IMR-90 (cell line): ENCODE data around the gene PLXNB1. TPM values are rescaled to one million over a fixed set of nuclear protein-coding genes. Genes with fewer than 3 reads are reported as not detected.

Experiments used
- ATAC-seq: fragments of 200-7000 bp; cut with Tn5 transposase; 2 replicates; pipeline ENCODE4 v1.9.1; 2020; ENCODE audit warnings: low read depth, mild to moderate bottlenecking, moderate library complexity
- BruUV-seq: library from RNA; stranded (reverse); fragments of 400-500 nt; replicated peaks from 2 replicates; lab custom pipeline; 2021; lab: Mats Ljungman, UMichigan
- CTCF ChIA-PET: fragments of 300-600 bp; formaldehyde crosslinking; extraction: SDS; loops from one replicate; lab custom pipeline; 2021; ENCODE audit warnings: antibody characterized with exemption; lab: Yijun Ruan, JAX
- POLR2A ChIA-PET: fragments of 300-600 bp; sonication (Branson Sonifier 250); formaldehyde crosslinking; loops from one replicate; lab custom pipeline; 2022; ENCODE audit warnings: antibody characterized with exemption; ENCODE audit not compliant: unreplicated experiment; lab: Charles Lee
- DNase-seq: peaks from one replicate; pipeline ENCODE4 v3.0.0; 2013
- H2AFZ ChIP-seq: replicated peaks from 2 replicates; pipeline ENCODE3; 2013; ENCODE audit warnings: low read length, mild to moderate bottlenecking; ENCODE audit not compliant: poor library complexity
- H2AK5ac ChIP-seq: 2 replicates; pipeline ENCODE4 v1.6.1; 2013; ENCODE audit warnings: low read depth, low read length, inconsistent platforms
- H2AK9ac ChIP-seq: replicated peaks from 2 replicates; pipeline ENCODE3; 2013; ENCODE audit warnings: mild to moderate bottlenecking, low read depth, low read length, moderate library complexity; ENCODE audit not compliant: poor library complexity
- H2BK120ac ChIP-seq: 2 replicates; pipeline ENCODE4 v1.6.1; 2013; ENCODE audit warnings: low read depth, low read length, inconsistent platforms
- H2BK15ac ChIP-seq: 3 replicates; pipeline ENCODE4 v1.6.1; 2013; ENCODE audit warnings: low read depth, low read length, inconsistent platforms
- H2BK20ac ChIP-seq: 2 replicates; pipeline ENCODE4 v1.6.1; 2013; ENCODE audit warnings: low read depth, mild to moderate bottlenecking, inconsistent platforms, low read length, moderate library complexity
- H2BK5ac ChIP-seq: 2 replicates; pipeline ENCODE4 v1.6.1; 2013; ENCODE audit warnings: mild to moderate bottlenecking, low read depth, low read length, inconsistent platforms; ENCODE audit not compliant: poor library complexity, severe bottlenecking
- H3K14ac ChIP-seq: replicated peaks from 2 replicates; pipeline ENCODE4 v1.6.1; 2013; ENCODE audit warnings: low read depth, low read length, inconsistent platforms
- H3K18ac ChIP-seq: 2 replicates; pipeline ENCODE4 v1.6.1; 2013; ENCODE audit warnings: low read depth, low read length, control low read depth
- H3K23ac ChIP-seq: 2 replicates; pipeline ENCODE4 v1.6.1; 2013; ENCODE audit warnings: low read depth, low read length, inconsistent platforms
- H3K27ac ChIP-seq: 2 replicates; pipeline ENCODE4 v1.5.1; 2013; ENCODE audit warnings: mild to moderate bottlenecking, control low read depth, low read length; ENCODE audit not compliant: insufficient read depth
- H3K27me3 ChIP-seq: 2 replicates; pipeline ENCODE4 v1.6.1; 2013; ENCODE audit warnings: low read length; ENCODE audit not compliant: control insufficient read depth, insufficient read depth
- H3K36me3 ChIP-seq: 2 replicates; pipeline ENCODE4 v1.6.1; 2013; ENCODE audit warnings: low read length, mixed read lengths; ENCODE audit not compliant: control insufficient read depth, insufficient read depth
- H3K4ac ChIP-seq: 2 replicates; pipeline ENCODE4 v1.6.1; 2013; ENCODE audit warnings: low read depth, low read length, inconsistent platforms
- H3K4me1 ChIP-seq: 2 replicates; pipeline ENCODE4 v1.6.1; 2013; ENCODE audit warnings: low read length, mixed read lengths; ENCODE audit not compliant: control insufficient read depth, insufficient read depth
- H3K4me2 ChIP-seq: 2 replicates; pipeline ENCODE4 v1.6.1; 2013; ENCODE audit warnings: low read depth, mild to moderate bottlenecking, control low read depth, low read length, moderate library complexity
- H3K4me3 ChIP-seq: 2 replicates; pipeline ENCODE4 v1.5.1; 2013; ENCODE audit warnings: low read depth, mild to moderate bottlenecking, control low read depth, low read length, moderate library complexity; ENCODE audit not compliant: insufficient read depth
- H3K56ac ChIP-seq: 2 replicates; pipeline ENCODE4 v1.6.1; 2013; ENCODE audit warnings: low read length, inconsistent platforms; ENCODE audit not compliant: insufficient read depth; ENCODE audit errors: extremely low read depth
- H3K79me1 ChIP-seq, 2 experiments: 2 replicates each; pipeline ENCODE4 v1.6.1; 2013; ENCODE audit warnings: low read length in 2 of 2, inconsistent platforms in 1 of 2, low read depth in 1 of 2
- H3K9ac ChIP-seq: 2 replicates; pipeline ENCODE4 v1.6.1; 2013; ENCODE audit warnings: low read depth, low read length, control low read depth
- H3K9me1 ChIP-seq: 2 replicates; pipeline ENCODE4 v1.6.1; 2013; ENCODE audit warnings: low read length, inconsistent platforms; ENCODE audit not compliant: insufficient read depth
- H3K9me3 ChIP-seq: 2 replicates; pipeline ENCODE4 v1.6.1; 2013; ENCODE audit warnings: low read length; ENCODE audit not compliant: control insufficient read depth, insufficient read depth
- H4K20me1 ChIP-seq: 2 replicates; pipeline ENCODE4 v1.6.1; 2013; ENCODE audit warnings: low read length, inconsistent platforms; ENCODE audit not compliant: insufficient read depth
- H4K5ac ChIP-seq: 2 replicates; pipeline ENCODE4 v1.6.1; 2013; ENCODE audit warnings: mild to moderate bottlenecking, low read depth, low read length, control low read depth
- H4K8ac ChIP-seq, 2 experiments: 2 replicates each; pipeline ENCODE4 v1.6.1; 2013; ENCODE audit warnings: low read depth in 2 of 2, low read length in 2 of 2, control low read depth in 1 of 2, inconsistent platforms in 1 of 2
- H4K91ac ChIP-seq: 2 replicates; pipeline ENCODE4 v1.6.1; 2013; ENCODE audit warnings: low read depth, low read length, inconsistent platforms; ENCODE audit not compliant: insufficient read depth
- CEBPB ChIP-seq: IDR thresholded peaks from 2 replicates; pipeline ENCODE4 v1.6.1; 2012; ENCODE audit warnings: low read depth, low read length, improper control_type of control experiment
- CHD1 ChIP-seq: IDR thresholded peaks from 2 replicates; pipeline ENCODE4 v1.6.1; 2012; ENCODE audit warnings: low read depth, low read length, improper control_type of control experiment
- FOS ChIP-seq: fragments of 150-350 bp; IDR thresholded peaks from 2 replicates; pipeline ENCODE4 v1.6.1; 2016; ENCODE audit warnings: low read depth, low read length
- WGBS, 2 experiments: methylation state at CpG; one replicate each; pipeline versions ENCODE4 v1.1.5 to v1.1.7; 2013; ENCODE audit warnings: missing lambda C conversion rate in 2 of 2; ENCODE audit not compliant: insufficient read length in 1 of 2; ENCODE audit errors: extremely low coverage in 2 of 2; 5-methylcytosine and 5-hydroxymethylcytosine counted together
- dilution Hi-C: fragments of 300-500 bp; cut with HindIII; formaldehyde crosslinking; loops from one replicate; pipeline ENCODE4 v1.14.3; 2018; ENCODE audit warnings: low sequenced_read_pairs; ENCODE audit not compliant: unreplicated experiment
- in situ Hi-C: fragments of 300-500 bp; cut with MboI; formaldehyde crosslinking; loops from 3 replicates; pipeline ENCODE4 v1.14.3; 2019; ENCODE audit warnings: low sequenced_read_pairs, inconsistent platforms, mixed read lengths
- intact Hi-C: fragments of 100-400 bp; cut with micrococcal nuclease; formaldehyde crosslinking; loops from 2 replicates; pipeline ENCODE4 v1.10.0; 2022
- polyA plus RNA-seq, 3 experiments: library from polyadenylated mRNA; depleted of rRNA; stranded (reverse); fragments of >200 nt; gene quantifications; 2 replicates each; pipeline ENCODE4 v1.2.3, GENCODE V29; 2012; ENCODE audit warnings: low replicate concordance in 1 of 3
- total RNA-seq: library from RNA; depleted of rRNA; stranded (reverse); fragments of >200 nt; gene quantifications from 2 replicates; pipeline ENCODE4 v1.2.3, GENCODE V29; 2012
- TF ChIP-seq, protein P1 (sequence below): conservative IDR thresholded peaks from 2 replicates; pipeline ENCODE4 v1.5.1; 2012; ENCODE audit warnings: mild to moderate bottlenecking, low read depth, low read length, improper control_type of control experiment

Gene PLXNB1
- total and polyA plus RNA-seq, 2 of the 4 experiments (the other 2 are of a cell fraction), result 5.2 to 25.3 TPM

DNA sequence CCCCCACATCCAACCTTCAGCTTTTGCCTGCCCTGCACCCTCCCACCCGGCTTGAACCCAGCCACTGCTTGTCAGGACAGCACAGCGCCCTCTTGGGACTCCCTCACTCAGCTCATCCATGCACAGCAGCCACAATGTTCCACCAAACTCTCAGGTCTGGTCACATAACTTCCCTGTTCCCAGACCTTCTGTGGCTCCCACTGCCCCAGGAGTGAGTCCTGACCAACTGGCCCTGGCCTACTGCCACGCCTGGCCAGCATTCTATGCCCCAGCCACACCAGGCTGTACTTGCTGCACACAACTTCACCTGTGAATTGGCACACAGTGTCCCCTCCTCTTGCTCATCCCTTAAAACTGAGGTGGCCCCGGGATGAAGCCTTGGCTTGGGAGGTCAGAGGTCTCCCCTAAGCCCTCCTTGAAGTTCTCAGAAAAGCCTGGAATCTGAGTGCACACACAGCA, 21.0 kb downstream of the PLXNB1 start:
- Histone ChIP-seq H4K8ac (no peak overlapping the region), H3K4me1 (no peaks in the 10 kb centered on the region), H3K36me3 (peaks cover 79% of the 10 kb centered on the region), H3K56ac (no peak overlapping the region), H2BK20ac (no peak overlapping the region), H3K18ac (no peak overlapping the region), H3K4ac (no peak overlapping the region), H2BK15ac (no peak overlapping the region), H3K9ac (no peak overlapping the region), H2AK5ac (no peak overlapping the region), H3K27me3 (no peaks in the 10 kb centered on the region), H3K9me3 (no peaks in the 10 kb centered on the region), H3K9me1 (no peaks in the 10 kb centered on the region), H4K91ac (no peak overlapping the region), H2AK9ac (no peak overlapping the region), H2AFZ (no peak overlapping the region), H2BK120ac (no peak overlapping the region), H3K27ac (no peak overlapping the region), H4K5ac (no peak overlapping the region), H3K4me3 (no peak overlapping the region), H3K79me1 (no peaks in the 10 kb centered on the region), H4K20me1 (no peaks in the 10 kb centered on the region), H2BK5ac (no peak overlapping the region), H3K4me2 (no peak overlapping the region), H3K14ac (no peak overlapping the region), H3K23ac (no peak overlapping the region)
- TF ChIP-seq CHD1, result no peak
- TF ChIP-seq FOS, result no peak
- TF ChIP-seq, protein P1, sequence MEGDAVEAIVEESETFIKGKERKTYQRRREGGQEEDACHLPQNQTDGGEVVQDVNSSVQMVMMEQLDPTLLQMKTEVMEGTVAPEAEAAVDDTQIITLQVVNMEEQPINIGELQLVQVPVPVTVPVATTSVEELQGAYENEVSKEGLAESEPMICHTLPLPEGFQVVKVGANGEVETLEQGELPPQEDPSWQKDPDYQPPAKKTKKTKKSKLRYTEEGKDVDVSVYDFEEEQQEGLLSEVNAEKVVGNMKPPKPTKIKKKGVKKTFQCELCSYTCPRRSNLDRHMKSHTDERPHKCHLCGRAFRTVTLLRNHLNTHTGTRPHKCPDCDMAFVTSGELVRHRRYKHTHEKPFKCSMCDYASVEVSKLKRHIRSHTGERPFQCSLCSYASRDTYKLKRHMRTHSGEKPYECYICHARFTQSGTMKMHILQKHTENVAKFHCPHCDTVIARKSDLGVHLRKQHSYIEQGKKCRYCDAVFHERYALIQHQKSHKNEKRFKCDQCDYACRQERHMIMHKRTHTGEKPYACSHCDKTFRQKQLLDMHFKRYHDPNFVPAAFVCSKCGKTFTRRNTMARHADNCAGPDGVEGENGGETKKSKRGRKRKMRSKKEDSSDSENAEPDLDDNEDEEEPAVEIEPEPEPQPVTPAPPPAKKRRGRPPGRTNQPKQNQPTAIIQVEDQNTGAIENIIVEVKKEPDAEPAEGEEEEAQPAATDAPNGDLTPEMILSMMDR, result no peak; the same call in 1 of the 2 replicates
- no peak for TF ChIP-seq CEBPB
- in situ Hi-C loops (no loop called here), dilution Hi-C loops (no loop called here), intact Hi-C loops (no loop called here)
- ChIA-PET POLR2A (no interaction called here), CTCF (no interaction called here)
- no TSS peak for BruUV-seq
- no peak for ATAC-seq
- no peak for DNase-seq
- 81% methylated on average over 2 of the region's 4 CpGs; no CpG with 5 or more reads in 1 of the 2 experiments for WGBS, 2 experiments
